ENCODE data around the gene ETFRF1. TPM values are rescaled to one million over a fixed set of nuclear protein-coding genes. Genes with fewer than 3 reads are reported as not detected.

Gene ETFRF1
- total and polyA plus RNA-seq, 2 of the 8 experiments (the other 6 are each of a cell fraction or from before 2014, with no cell fraction given), result 4.3 to 7.7 TPM

GRCh38 chr12:25252946-25253345, 57.9 kb downstream of the ETFRF1 start (continued):
- no peak for TF ChIP-seq ATF2 (IDR thresholded peaks at IDR 0.05; ENCODE audit: low read length)
- no peak for TF ChIP-seq SUZ12 (IDR thresholded peaks at IDR 0.05; ENCODE audit: low read length)

Measured in H1 (cell line).